Urinary bladder (tissue), 4 donors: Measurements from ENCODE around the gene VTI1A. TPM values are rescaled to one million over a fixed set of nuclear protein-coding genes. Genes with fewer than 3 reads are reported as not detected.
"Not testable (repeated sequence)": the region's sequence is repeated elsewhere in the genome, so short reads cannot be mapped to it uniquely, and the experiment has no call there.

Experiments used
- DNase-seq: peaks from one replicate; pipeline ENCODE4 v3.0.0-alpha.2; 2015; ENCODE audit errors: extremely low spot score
- H3K27ac ChIP-seq: one replicate; pipeline ENCODE4 v1.5.1; 2013; ENCODE audit warnings: low read depth, mild to moderate bottlenecking, moderate library complexity
- H3K36me3 ChIP-seq: one replicate; pipeline ENCODE4 v1.6.1; 2013; ENCODE audit warnings: mild to moderate bottlenecking, moderate library complexity; ENCODE audit not compliant: insufficient read depth
- H3K4me1 ChIP-seq: one replicate; pipeline ENCODE4 v1.6.1; 2013; ENCODE audit warnings: mild to moderate bottlenecking, moderate library complexity; ENCODE audit not compliant: insufficient read depth
- H3K4me3 ChIP-seq: one replicate; pipeline ENCODE4 v1.5.1; 2013; ENCODE audit warnings: low read depth, low read length
- WGBS: extraction: QIAGEN DNeasy Blood & Tissue Kit; methylation state at CpG from one replicate; pipeline ENCODE4 v1.1.7; 2013; 5-methylcytosine and 5-hydroxymethylcytosine counted together
- polyA plus RNA-seq: library from polyadenylated mRNA; stranded (reverse); fragments of 200-250 nt; gene quantifications from one replicate; pipeline ENCODE4 v1.2.3, GENCODE V29; 2013
- total RNA-seq: library from RNA; depleted of rRNA; stranded (reverse); fragments of >200 nt; gene quantifications from one replicate; pipeline ENCODE4 v1.2.3, GENCODE V29; 2014
- donor health status: healthy with polysubstance abuse.
- donor health status: healthy.

The VTI1A gene
- total and polyA plus RNA-seq, 2 donors = 13.1 to 42.4 TPM

DNA sequence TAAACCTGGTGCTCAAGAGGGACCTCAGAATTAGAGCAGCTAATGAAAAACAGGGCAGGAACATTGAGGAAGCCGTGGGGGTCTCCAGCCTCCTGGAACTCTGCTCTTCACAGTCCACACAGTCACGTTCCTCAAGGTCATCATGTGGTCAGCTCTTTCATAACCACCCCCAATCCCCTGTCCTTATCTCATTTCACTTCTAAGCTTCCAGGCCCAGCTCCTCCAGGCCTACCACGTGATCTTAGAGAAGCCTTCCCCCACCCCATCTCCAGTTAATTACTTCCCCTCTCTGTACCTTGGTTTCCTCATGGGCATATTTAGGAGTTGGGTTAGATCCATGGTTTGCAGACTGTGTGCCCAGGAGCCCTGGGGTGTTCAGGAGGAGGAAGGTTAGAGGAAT, 396.6 kb downstream of the VTI1A start:
- H3K27ac ChIP-seq = no peak overlapping the region
- no peak for DNase-seq
- H3K4me1 ChIP-seq = no peaks in the 10 kb centered on the region
- 77% methylated on average over 3 of the region's 3 CpGs for WGBS
- H3K4me3 ChIP-seq = no peak overlapping the region
- no peaks in the 10 kb centered on the region for H3K36me3 ChIP-seq

DNA sequence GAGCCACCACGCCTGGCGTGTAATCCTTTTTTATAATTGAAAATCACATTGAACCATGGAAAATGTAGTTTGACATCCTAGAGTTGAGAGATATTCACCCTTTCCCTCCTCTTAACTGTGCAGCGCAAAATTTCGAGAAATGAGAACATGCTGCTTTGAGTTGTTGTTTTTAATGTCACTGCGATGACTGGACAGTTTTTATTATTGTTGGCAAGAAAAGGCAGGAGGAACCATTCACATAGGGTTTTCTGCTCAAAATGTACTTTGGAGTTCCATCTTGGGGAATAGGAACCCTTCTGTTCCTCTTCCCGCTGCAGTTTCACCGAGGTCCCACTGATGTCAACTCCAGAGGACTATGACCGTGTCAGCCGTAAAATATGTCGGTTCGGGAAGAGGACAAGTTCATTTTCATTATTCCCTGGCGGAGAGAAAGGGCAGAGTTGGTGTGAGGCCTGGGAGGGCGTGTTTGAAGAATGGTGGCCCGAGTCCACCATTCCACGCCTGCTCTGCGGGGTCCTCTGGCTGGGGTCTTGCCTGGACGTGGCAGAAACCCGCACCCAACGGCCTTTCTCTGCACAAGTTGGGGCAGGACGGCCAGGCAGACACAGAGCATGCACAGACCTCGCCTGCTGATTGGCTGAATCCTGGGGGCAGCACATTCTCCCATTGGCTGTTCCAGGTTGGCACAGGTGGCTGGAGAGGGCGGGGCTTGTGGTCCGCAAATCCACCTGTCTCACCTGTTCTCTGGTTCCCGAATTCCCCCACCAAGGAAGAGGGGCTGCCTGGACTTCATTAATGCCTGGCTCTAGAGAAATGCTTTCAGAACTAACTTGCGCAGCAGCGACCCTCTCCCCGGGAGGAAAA, 397.9 kb downstream of the VTI1A start:
- Histone ChIP-seq H3K4me1 (no peaks in the 10 kb centered on the region), H3K27ac (no peak overlapping the region), H3K4me3 (no peak overlapping the region), H3K36me3 (no peaks in the 10 kb centered on the region)
- DNase-seq = no peak
- 95% methylated on average over 27 of the region's 27 CpGs for WGBS

DNA sequence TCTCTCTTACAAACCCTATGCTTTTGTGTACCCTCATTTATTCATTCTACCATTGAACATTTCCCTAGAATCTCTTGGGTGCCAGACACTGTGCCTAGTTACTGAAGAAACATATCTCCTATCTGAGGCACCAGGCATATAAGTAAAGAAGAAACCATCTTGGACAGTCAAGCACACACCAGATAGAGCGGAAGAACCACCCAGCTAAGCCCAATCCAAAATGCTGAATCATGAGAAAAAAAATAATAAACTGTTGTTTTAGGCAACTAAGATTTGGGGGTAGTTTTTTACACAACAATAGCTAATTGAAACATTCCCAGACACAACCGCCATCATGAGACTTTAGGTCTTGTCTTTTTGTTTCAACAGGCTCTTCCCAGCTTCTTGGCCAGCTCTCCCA, 400.8 kb downstream of the VTI1A start:
- Histone ChIP-seq H3K27ac (no peak overlapping the region), H3K4me1 (no peaks in the 10 kb centered on the region), H3K36me3 (no peaks in the 10 kb centered on the region), H3K4me3 (no peak overlapping the region)
- no peak for DNase-seq
- 96% methylated on average over 2 of the region's 2 CpGs for WGBS

GRCh38 chr10:112848228-112848627, 401.2 kb downstream of the VTI1A start:
- Histone ChIP-seq H3K4me1 (no peaks in the 10 kb centered on the region), H3K27ac (no peak overlapping the region), H3K4me3 (no peak overlapping the region), H3K36me3 (no peaks in the 10 kb centered on the region)
- DNase-seq = no peak
- WGBS = 83% methylated on average over 2 of the region's 2 CpGs

- no peaks in the 10 kb centered on the region for H3K4me1 ChIP-seq
- WGBS = 91% methylated on average over 3 of the region's 3 CpGs
- DNase-seq = no peak
- no peaks in the 10 kb centered on the region for H3K36me3 ChIP-seq
- H3K4me3 ChIP-seq = no peak overlapping the region
- H3K27ac ChIP-seq = no peak overlapping the region
These were observed 401.9 kb downstream of the VTI1A start for GRCh38 chr10:112848868-112849430.

- Histone ChIP-seq H3K4me1 (no peaks in the 10 kb centered on the region), H3K4me3 (no peak overlapping the region), H3K27ac (no peak overlapping the region), H3K36me3 (no peaks in the 10 kb centered on the region)
- WGBS = 94% methylated on average over 6 of the region's 6 CpGs
- no peak for DNase-seq
These were observed 402.5 kb downstream of the VTI1A start for GRCh38 chr10:112849546-112849945.

- Histone ChIP-seq H3K36me3 (no peaks in the 10 kb centered on the region), H3K4me3 (no peak overlapping the region), H3K4me1 (no peaks in the 10 kb centered on the region), H3K27ac (no peak overlapping the region)
- 90% methylated on average over 4 of the region's 4 CpGs for WGBS
- DNase-seq = no peak
These were observed 404.2 kb downstream of the VTI1A start for GRCh38 chr10:112851181-112851580.

DNA sequence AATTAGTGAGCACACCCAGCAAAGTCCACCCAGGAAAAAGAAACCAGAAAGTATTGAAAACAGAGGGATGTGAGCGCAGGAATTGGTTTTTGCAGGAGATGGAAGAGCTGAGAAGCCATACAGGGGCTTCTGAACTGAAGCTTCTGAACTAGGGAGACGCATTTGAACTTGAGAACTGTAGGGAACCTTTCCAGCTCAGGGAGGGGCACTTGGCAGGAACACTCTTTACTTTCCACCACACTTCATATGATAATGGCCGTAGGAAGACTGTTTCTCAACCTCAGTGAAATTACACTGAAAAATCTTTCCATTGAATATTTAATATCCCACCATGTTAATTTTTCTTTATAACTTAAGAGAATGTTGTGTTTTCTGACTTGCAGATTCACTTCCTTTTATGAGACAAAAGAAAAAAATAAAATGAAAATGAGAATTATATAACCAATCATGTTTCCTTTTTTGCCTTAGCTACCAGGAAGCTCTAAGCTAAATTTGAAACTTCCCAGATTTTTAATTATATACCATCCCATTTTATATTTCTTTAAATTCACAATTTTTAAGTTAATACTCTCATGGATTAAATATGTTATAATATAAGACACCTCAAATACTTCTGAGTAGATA, 404.7 kb downstream of the VTI1A start:
- WGBS = 70% methylated on average over 3 of the region's 3 CpGs
- Histone ChIP-seq H3K4me1 (no peaks in the 10 kb centered on the region), H3K4me3 (no peak overlapping the region), H3K27ac (no peak overlapping the region), H3K36me3 (no peaks in the 10 kb centered on the region)
- no peak for DNase-seq

DNA sequence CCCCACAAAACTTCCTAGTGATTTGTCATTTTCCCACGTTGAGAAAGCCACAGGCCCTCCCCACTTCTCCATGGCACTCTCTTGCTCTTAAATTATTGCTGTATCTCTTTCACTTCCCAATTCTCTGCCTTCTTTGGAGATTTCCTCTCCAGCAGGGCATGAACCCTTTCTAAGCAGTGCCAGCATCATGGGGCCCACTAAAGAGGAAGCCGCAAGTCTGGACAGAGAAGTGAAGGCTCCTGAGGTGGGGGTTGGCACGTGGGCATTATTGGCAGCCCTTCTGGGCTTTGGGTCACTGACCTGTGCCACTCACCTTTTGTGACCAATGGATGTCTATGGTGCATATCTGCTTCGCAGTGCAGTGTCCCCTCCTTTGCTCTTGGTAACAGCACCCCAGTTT, 405.3 kb downstream of the VTI1A start:
- Histone ChIP-seq H3K4me3 (no peak overlapping the region), H3K4me1 (no peaks in the 10 kb centered on the region), H3K36me3 (no peaks in the 10 kb centered on the region), H3K27ac (no peak overlapping the region)
- DNase-seq = no peak
- 79% methylated on average over 4 of the region's 4 CpGs for WGBS

DNA sequence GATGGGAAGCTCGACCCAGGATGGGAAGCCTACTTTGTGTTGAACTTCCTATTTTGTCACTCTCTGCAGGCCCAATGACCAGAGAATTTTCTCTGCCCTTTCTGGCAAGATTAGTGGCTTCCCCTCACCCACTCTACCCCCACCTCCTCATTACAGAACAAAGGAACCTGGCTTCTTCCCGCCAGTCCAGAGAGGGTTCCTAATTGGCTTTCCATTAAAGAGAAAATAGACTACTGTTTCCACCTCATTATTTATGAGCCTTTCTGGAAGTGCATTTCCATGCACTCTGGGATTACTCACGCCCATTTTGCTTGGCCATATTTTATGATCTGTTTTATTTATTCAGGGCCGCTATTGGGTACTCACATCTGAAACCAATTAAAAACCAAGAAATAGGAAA, 408.1 kb downstream of the VTI1A start:
- no peaks in the 10 kb centered on the region for H3K36me3 ChIP-seq
- no peak overlapping the region for H3K4me3 ChIP-seq
- DNase-seq = no peak
- WGBS = 84% methylated on average over 4 of the region's 4 CpGs
- no peaks in the 10 kb centered on the region for H3K4me1 ChIP-seq
- H3K27ac ChIP-seq = no peak overlapping the region

GRCh38 chr10:112857493-112857892, 410.5 kb downstream of the VTI1A start:
- H3K4me3 ChIP-seq = no peak overlapping the region
- no peak for DNase-seq
- H3K4me1 ChIP-seq = no peaks in the 10 kb centered on the region
- H3K36me3 ChIP-seq = no peaks in the 10 kb centered on the region
- 96% methylated on average over 5 of the region's 5 CpGs for WGBS
- H3K27ac ChIP-seq = no peak overlapping the region

DNA sequence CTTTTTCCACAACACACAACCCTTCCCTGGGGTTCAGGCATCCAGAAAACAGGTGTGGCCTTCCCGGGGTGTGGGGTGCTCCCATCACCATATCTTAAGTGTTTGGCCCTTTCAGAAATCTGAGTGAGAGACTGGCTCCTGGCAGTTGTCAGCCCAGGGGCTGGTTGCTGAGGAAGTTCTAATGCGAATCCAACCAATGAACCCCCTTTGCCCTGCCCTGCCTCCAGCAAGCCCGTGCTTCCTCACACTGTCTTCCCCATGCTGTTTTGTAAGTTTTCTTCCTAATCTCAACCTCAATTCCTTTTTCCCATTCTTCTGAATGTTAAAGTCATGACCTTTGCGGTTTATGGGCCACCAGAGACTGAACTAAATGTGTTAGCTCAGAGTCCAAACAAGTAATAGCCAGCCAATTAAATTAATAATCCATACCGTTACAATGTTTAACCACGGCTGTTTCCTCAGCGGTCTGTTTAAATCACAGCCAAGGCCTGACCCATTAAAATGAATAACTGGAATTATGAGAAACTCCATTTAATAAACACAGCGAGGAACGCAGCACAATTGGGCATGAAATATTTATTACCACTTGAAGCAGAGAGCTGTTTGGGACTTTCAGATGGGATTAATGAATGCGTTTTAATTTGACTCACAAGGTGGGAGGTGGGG, 412.1 kb downstream of the VTI1A start:
- DNase-seq = no peak
- Histone ChIP-seq H3K4me3 (no peak overlapping the region), H3K27ac (no peak overlapping the region), H3K36me3 (no peaks in the 10 kb centered on the region), H3K4me1 (no peaks in the 10 kb centered on the region)
- WGBS = 57% methylated on average over 10 of the region's 10 CpGs

DNA sequence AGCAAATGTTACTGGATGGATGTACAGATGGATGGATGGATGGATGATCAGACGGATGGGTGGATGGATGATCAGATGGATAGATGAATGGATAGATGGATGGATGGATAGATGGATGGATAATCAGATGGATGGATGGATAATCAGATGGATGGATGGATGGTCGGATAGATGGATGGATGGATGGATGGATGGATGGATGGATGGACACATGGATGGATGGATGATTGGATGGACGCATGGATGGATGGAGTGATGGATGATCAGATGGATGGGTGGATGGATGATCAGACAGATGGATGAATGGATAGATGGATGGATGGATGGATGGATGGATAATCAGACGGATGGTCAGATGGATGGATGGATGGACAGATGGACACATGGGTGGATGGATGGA, 412.8 kb downstream of the VTI1A start:
- WGBS = 95% methylated on average over 4 of the region's 4 CpGs
- no peak overlapping the region for H3K27ac ChIP-seq
- H3K36me3 ChIP-seq = no peaks in the 10 kb centered on the region
- no peaks in the 10 kb centered on the region for H3K4me1 ChIP-seq
- no peak for DNase-seq
- H3K4me3 ChIP-seq = no peak overlapping the region

DNA sequence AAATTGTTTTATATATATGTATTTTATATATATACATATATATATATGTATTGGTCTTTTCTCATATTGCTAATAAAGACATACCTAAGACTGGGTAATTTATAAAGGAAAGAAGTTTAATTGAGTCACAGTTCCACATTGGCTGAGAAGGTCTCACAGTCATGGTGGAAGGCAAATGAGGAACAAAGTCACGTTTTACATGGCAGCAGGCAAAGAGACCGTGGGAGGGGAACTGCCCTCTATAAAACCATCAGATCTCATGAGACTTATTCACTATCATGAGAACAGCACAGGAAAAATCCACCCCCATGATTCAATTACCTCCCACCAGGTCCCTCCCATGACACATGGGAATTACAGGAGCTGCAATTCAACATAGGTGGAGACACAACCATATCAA, 416.4 kb downstream of the VTI1A start:
- not testable (repeated sequence) for H3K4me3 ChIP-seq, H3K36me3 ChIP-seq, H3K4me1 ChIP-seq, H3K27ac ChIP-seq, DNase-seq
- 95% methylated on average over 2 of the region's 2 CpGs for WGBS
